Fibroblast of lung (primary cell): ENCODE data around the gene SLC35B4. TPM values are rescaled to one million over a fixed set of nuclear protein-coding genes. Genes with fewer than 3 reads are reported as not detected.

ENCODE experiments used
- DNase-seq, 2 donors: peaks; one replicate each; pipeline versions ENCODE4 v3.0.0 to v3.0.0-alpha.2; 2010; ENCODE audit warnings: low read depth in 2 of 2
- H2AFZ ChIP-seq: 2 replicates; pipeline ENCODE4 v1.5.1; 2012; ENCODE audit warnings: low read length, control low read depth, inconsistent platforms
- H3K27ac ChIP-seq: 2 replicates; pipeline ENCODE4 v1.5.1; 2011; ENCODE audit warnings: low read length, control low read depth; ENCODE audit not compliant: insufficient read depth
- H3K27me3 ChIP-seq: 2 replicates; pipeline ENCODE4 v1.5.1; 2011; ENCODE audit warnings: mild to moderate bottlenecking, low read length; ENCODE audit not compliant: control insufficient read depth, insufficient read depth
- H3K36me3 ChIP-seq: 2 replicates; pipeline ENCODE4 v1.5.1; 2011; ENCODE audit warnings: low read length; ENCODE audit not compliant: control insufficient read depth, insufficient read depth
- H3K4me1 ChIP-seq: 2 replicates; pipeline ENCODE4 v1.5.1; 2011; ENCODE audit warnings: low read length; ENCODE audit not compliant: control insufficient read depth, insufficient read depth; ENCODE audit errors: extremely low read depth
- H3K4me2 ChIP-seq: 2 replicates; pipeline ENCODE4 v1.5.1; 2011; ENCODE audit warnings: low read length, control low read depth; ENCODE audit not compliant: insufficient read depth; ENCODE audit errors: extremely low read depth
- H3K4me3 ChIP-seq, 4 experiments: fragments of 200-600 bp in 1 of 4; sonication (generic) in 1 of 4; replicated peaks in 1 of 4; 2 replicates each; pipeline ENCODE4 v1.5.1; 2011 to 2016; ENCODE audit warnings: low read length in 4 of 4, low read depth in 3 of 4, mild to moderate bottlenecking in 3 of 4, control low read depth in 2 of 4, inconsistent platforms in 1 of 4, mixed read lengths in 1 of 4; ENCODE audit not compliant: insufficient read depth in 1 of 4; ENCODE audit errors: control extremely low read depth in 1 of 4
- H3K79me2 ChIP-seq: 2 replicates; pipeline ENCODE4 v1.5.1; 2012; ENCODE audit warnings: mild to moderate bottlenecking, low read length, inconsistent platforms; ENCODE audit not compliant: control insufficient read depth, insufficient read depth
- H3K9ac ChIP-seq: 2 replicates; pipeline ENCODE4 v1.5.1; 2011; ENCODE audit warnings: mild to moderate bottlenecking, low read length, control low read depth; ENCODE audit not compliant: insufficient read depth
- H3K9me3 ChIP-seq: 2 replicates; pipeline ENCODE4 v1.5.1; 2012; ENCODE audit warnings: low read depth, low read length; ENCODE audit not compliant: control insufficient read depth, insufficient read depth
- H4K20me1 ChIP-seq: 2 replicates; pipeline ENCODE4 v1.5.1; 2011; ENCODE audit warnings: low read length; ENCODE audit not compliant: control insufficient read depth, insufficient read depth; ENCODE audit errors: extremely low read depth
- CTCF ChIP-seq, 2 donors: IDR thresholded peaks in 1 of 2; conservative IDR thresholded peaks in 1 of 2; 1 replicate in 1 of 2; 2 replicates in 1 of 2; pipeline ENCODE4 v1.5.1; 2011 to 2012; ENCODE audit warnings: low read length in 2 of 2, control low read depth in 1 of 2, inconsistent platforms in 1 of 2, low read depth in 1 of 2, mild to moderate bottlenecking in 1 of 2
- EZH2 ChIP-seq: IDR thresholded peaks from 2 replicates; pipeline ENCODE4 v1.5.1; 2012; ENCODE audit warnings: low read length, control low read depth, mild to moderate bottlenecking; ENCODE audit errors: missing control alignments
- polyA plus RNA-seq, 2 donors: library from polyadenylated mRNA; depleted of rRNA in 1 of 2; stranded (reverse) in 1 of 2; unstranded in 1 of 2; fragments of >200 nt; gene quantifications; 2 replicates each; pipeline ENCODE4 v1.2.1, GENCODE V29; 2011 to 2012; ENCODE audit warnings: missing spikeins in 1 of 2
- total RNA-seq: library from RNA; depleted of rRNA; stranded (reverse); fragments of >200 nt; gene quantifications from 2 replicates; pipeline ENCODE4 v1.2.1, GENCODE V29; 2014

The SLC35B4 gene
- total and polyA plus RNA-seq, 2 donors (not counting 1 experiment from before 2014, with no cell fraction given): 13.7 to 20.1 TPM

- Histone ChIP-seq H3K9ac (no peak overlapping the region), H2AFZ (no peak overlapping the region), H3K27me3 (no peaks in the 10 kb centered on the region), H3K27ac (no peak overlapping the region), H3K79me2 (no peaks in the 10 kb centered on the region), H3K36me3 (no peaks in the 10 kb centered on the region), H4K20me1 (no peaks in the 10 kb centered on the region), H3K9me3 (no peaks in the 10 kb centered on the region), H3K4me3 (no peak overlapping the region), H3K4me1 (no peaks in the 10 kb centered on the region), H3K4me2 (no peak overlapping the region)
- no peak for DNase-seq
- TF ChIP-seq CTCF (conservative IDR thresholded peaks at IDR 0.05 in 1 of 2, IDR thresholded peaks at IDR 0.05 in 1 of 2; ENCODE audit: low read depth in 1 of 2, low read length in 2 of 2) (peak in 1 of 2 donors; percentile 9), EZH2 (no peak)
These were observed 40.8 kb upstream of the SLC35B4 start for GRCh38 chr7:134357486-134357885.

- Histone ChIP-seq H3K79me2 (no peaks in the 10 kb centered on the region), H3K27ac (no peak overlapping the region), H2AFZ (no peak overlapping the region), H3K36me3 (no peaks in the 10 kb centered on the region), H3K9me3 (no peaks in the 10 kb centered on the region), H3K4me3 (no peak overlapping the region), H4K20me1 (no peaks in the 10 kb centered on the region), H3K9ac (no peak overlapping the region), H3K4me1 (no peaks in the 10 kb centered on the region), H3K4me2 (no peak overlapping the region), H3K27me3 (no peaks in the 10 kb centered on the region)
- no peak for TF ChIP-seq EZH2
- DNase-seq: no peak
These were observed 39.7 kb upstream of the SLC35B4 start for GRCh38 chr7:134356421-134356936.

GRCh38 chr7:134355927-134356326 is 39.2 kb upstream of the SLC35B4 start:
- peak in 1 of 2 donors; percentile 7 for DNase-seq
- Histone ChIP-seq H4K20me1 (no peaks in the 10 kb centered on the region), H3K9me3 (no peaks in the 10 kb centered on the region)

More at GRCh38 chr7:134355927-134356326, 39.2 kb upstream of the SLC35B4 start:
- Histone ChIP-seq H3K9ac (no peak overlapping the region), H3K79me2 (no peaks in the 10 kb centered on the region), H2AFZ (no peak overlapping the region), H3K27ac (no peak overlapping the region), H3K4me1 (no peaks in the 10 kb centered on the region), H3K36me3 (no peaks in the 10 kb centered on the region), H3K4me2 (no peak overlapping the region), H3K27me3 (no peaks in the 10 kb centered on the region), H3K4me3 (no peak overlapping the region)
- no peak for TF ChIP-seq CTCF (conservative IDR thresholded peaks at IDR 0.05 in 1 of 2, IDR thresholded peaks at IDR 0.05 in 1 of 2; ENCODE audit: low read depth in 1 of 2, low read length in 2 of 2)
- no peak for TF ChIP-seq EZH2
